Measurements from ENCODE around the gene MS4A8. TPM values are rescaled to one million over a fixed set of nuclear protein-coding genes. Genes with fewer than 3 reads are reported as not detected.
"Not testable (repeated sequence)": the region's sequence is repeated elsewhere in the genome, so short reads cannot be mapped to it uniquely, and the experiment has no call there.

MS4A8 gene, protein sequence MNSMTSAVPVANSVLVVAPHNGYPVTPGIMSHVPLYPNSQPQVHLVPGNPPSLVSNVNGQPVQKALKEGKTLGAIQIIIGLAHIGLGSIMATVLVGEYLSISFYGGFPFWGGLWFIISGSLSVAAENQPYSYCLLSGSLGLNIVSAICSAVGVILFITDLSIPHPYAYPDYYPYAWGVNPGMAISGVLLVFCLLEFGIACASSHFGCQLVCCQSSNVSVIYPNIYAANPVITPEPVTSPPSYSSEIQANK
- not detected in 2 replicates for total RNA-seq

DNA sequence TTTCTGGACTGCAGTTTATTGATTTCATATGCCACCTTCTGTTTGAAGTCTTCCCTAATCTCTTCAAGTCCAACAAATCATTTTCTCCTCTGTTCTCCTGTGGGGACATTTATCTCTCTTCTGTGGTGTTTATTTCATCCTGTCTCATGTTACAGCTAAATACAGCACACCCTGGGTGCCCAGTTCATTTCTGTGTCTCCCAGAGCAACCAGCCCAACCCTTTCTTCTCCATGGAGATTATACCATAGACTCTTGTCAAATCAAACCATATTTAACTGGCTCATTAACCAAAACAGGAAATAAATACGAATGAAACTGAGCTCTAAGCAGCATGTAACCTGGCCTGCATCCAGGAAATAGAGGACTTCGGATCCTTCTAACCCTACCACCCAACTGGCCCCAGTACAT lies at the start of gene MS4A8:
Gene MS4A8, plus strand, starts transcription at position 329 of the 408 bp plus-strand sequence. CDS start 1,249 bp downstream, outside the sequence.
- TF ChIP-seq, protein P1, sequence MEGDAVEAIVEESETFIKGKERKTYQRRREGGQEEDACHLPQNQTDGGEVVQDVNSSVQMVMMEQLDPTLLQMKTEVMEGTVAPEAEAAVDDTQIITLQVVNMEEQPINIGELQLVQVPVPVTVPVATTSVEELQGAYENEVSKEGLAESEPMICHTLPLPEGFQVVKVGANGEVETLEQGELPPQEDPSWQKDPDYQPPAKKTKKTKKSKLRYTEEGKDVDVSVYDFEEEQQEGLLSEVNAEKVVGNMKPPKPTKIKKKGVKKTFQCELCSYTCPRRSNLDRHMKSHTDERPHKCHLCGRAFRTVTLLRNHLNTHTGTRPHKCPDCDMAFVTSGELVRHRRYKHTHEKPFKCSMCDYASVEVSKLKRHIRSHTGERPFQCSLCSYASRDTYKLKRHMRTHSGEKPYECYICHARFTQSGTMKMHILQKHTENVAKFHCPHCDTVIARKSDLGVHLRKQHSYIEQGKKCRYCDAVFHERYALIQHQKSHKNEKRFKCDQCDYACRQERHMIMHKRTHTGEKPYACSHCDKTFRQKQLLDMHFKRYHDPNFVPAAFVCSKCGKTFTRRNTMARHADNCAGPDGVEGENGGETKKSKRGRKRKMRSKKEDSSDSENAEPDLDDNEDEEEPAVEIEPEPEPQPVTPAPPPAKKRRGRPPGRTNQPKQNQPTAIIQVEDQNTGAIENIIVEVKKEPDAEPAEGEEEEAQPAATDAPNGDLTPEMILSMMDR (IDR thresholded peaks at IDR 0.05; ENCODE audit: insufficient read depth, low read length, poor library complexity, severe bottlenecking), result no peak
- Histone ChIP-seq H3K4me3 (ENCODE audit: low read depth, low read length) (no peak within 1 kb of the TSS), H3K36me3 (ENCODE audit: control insufficient read depth, insufficient read depth, low read length) (no peaks in the 10 kb centered on the region), H3K27me3 (ENCODE audit: control insufficient read depth, insufficient read depth, low read length) (no peaks in the 10 kb centered on the region)
- DNase-seq (ENCODE audit: low read depth), result no peak

DNA sequence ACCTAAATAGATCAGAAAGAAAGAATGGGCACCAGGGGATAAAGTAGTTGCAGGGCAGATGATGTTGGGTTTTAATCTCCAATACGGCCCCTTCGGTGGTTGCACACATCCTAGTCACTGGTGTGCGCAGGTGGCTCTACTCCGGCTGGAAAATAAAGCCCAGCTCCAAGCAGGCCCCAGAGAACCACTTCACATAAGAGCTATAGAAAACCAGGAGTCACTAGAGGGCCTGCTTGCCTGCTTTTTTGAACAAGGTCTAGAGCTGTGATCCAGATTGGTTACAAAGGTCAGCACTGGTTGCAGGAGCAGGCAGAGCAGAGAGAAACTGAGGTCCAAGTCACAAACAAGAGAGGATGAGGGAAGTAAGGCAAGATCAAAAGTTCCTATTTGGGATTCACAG lies 41.5 kb upstream of the MS4A8 start:
- Histone ChIP-seq H3K36me3 (ENCODE audit: control insufficient read depth, insufficient read depth, low read length) (no peaks in the 10 kb centered on the region), H3K27me3 (ENCODE audit: control insufficient read depth, insufficient read depth, low read length) (no peaks in the 10 kb centered on the region), H3K4me3 (ENCODE audit: low read depth, low read length) (no peak overlapping the region)
- DNase-seq (ENCODE audit: low read depth), result no peak
- TF ChIP-seq, protein P1 (IDR thresholded peaks at IDR 0.05; ENCODE audit: insufficient read depth, low read length, poor library complexity, severe bottlenecking), result no peak

DNA sequence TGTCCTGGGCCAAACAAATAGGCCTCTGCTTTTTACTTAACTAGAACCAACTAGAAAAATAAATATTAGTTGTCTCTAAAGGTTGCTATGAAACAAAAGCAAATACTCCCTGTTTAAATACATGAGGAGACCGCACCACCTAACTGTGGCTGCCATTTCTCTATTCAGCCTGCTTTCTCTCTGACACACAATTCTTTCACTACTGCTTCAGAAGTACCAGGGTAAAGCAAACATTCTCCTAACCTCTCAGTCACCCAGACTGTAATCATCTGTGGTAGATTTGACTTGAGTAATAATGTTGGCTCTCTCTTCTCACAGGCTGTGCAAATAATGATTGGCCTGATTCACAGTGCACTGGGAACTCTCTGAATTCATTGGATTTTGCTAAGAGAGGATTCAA lies 41.0 kb upstream of the MS4A8 start:
- no peak overlapping the region for H3K4me3 ChIP-seq (ENCODE audit: low read depth, low read length)
- H3K36me3 ChIP-seq (ENCODE audit: control insufficient read depth, insufficient read depth, low read length), result no peaks in the 10 kb centered on the region
- DNase-seq (ENCODE audit: low read depth), result no peak
- no peaks in the 10 kb centered on the region for H3K27me3 ChIP-seq (ENCODE audit: control insufficient read depth, insufficient read depth, low read length)
- TF ChIP-seq, protein P1 (IDR thresholded peaks at IDR 0.05; ENCODE audit: insufficient read depth, low read length, poor library complexity, severe bottlenecking), result no peak

DNA sequence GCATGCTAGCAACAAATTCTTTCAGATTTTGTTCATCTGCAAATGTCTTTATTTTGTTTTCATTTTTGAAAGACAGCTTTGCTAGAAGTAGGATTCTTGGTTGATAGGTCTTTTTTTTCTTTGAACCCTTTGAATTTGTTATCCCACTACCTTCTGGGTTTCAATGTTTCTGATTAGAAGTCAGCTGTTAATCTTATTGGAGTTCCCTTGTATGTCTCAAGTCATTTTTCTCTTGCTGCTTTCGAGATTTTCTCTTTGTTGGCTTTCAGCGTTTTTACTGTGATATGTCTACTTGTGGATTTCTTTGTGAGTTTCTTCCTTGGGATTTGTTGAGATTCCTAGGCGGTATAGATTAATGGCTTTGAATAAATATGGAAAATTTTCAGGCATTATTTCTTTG lies 27.2 kb upstream of the MS4A8 start:
- TF ChIP-seq, protein P1 (IDR thresholded peaks at IDR 0.05; ENCODE audit: insufficient read depth, low read length, poor library complexity, severe bottlenecking), result no peak
- H3K27me3 ChIP-seq (ENCODE audit: control insufficient read depth, insufficient read depth, low read length), result no peaks in the 10 kb centered on the region
- DNase-seq (ENCODE audit: low read depth), result no peak
- H3K36me3 ChIP-seq (ENCODE audit: control insufficient read depth, insufficient read depth, low read length), result no peaks in the 10 kb centered on the region
- H3K4me3 ChIP-seq (ENCODE audit: low read depth, low read length), result no peak overlapping the region

DNA sequence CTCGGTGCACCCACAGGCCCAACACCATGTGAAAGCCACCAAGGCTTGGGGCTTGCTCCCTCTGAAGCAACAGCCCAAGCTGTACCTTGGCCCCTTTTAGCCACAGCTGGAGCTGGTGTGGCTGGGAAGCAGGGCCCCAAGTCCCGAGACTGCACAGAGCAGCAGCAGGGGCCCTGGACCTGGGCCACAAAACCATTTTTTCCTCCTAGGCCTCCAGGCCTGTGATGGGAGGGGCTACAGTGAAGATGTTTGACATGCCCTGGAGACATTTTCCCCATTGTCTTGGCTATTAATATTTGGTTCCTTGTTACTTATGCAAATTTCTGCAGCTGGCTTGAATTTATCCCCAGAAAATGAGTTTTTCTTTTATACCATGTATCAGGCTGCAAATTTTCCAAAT lies 21.2 kb upstream of the MS4A8 start:
- DNase-seq (ENCODE audit: low read depth); H3K4me3 ChIP-seq (ENCODE audit: low read depth, low read length); H3K27me3 ChIP-seq (ENCODE audit: control insufficient read depth, insufficient read depth, low read length); H3K36me3 ChIP-seq (ENCODE audit: control insufficient read depth, insufficient read depth, low read length): not testable (repeated sequence)

DNA sequence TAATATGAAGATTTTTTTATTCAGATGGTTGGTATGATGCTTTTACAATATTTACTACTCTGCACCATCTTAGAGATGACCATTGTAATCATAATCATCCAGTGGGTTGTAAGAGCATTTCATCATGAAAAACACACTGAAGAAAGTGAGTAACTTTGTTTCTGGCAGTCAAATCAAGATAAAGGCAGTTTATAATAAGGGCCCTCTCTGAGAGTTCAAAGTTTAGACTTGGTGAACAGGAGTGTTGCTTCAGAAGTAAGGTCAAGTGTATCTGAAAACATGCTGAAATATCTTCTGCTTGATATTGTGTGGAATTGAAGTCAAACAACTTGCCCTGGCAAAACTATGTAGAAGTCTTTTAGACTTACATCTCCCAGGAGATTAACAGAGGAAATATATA lies 19.5 kb upstream of the MS4A8 start:
- TF ChIP-seq, protein P1 (IDR thresholded peaks at IDR 0.05; ENCODE audit: insufficient read depth, low read length, poor library complexity, severe bottlenecking), result no peak
- Histone ChIP-seq H3K36me3 (ENCODE audit: control insufficient read depth, insufficient read depth, low read length) (no peaks in the 10 kb centered on the region), H3K27me3 (ENCODE audit: control insufficient read depth, insufficient read depth, low read length) (no peaks in the 10 kb centered on the region), H3K4me3 (ENCODE audit: low read depth, low read length) (no peak overlapping the region)
- no peak for DNase-seq (ENCODE audit: low read depth)

Measured in kidney epithelial cell (primary cell).